ENCODE results near the gene DGKI. TPM values are rescaled to one million over a fixed set of nuclear protein-coding genes. Genes with fewer than 3 reads are reported as not detected.

The DGKI gene
- total and polyA plus RNA-seq, 12 donors, result 0.12 to 4.6 (median 1.1) TPM

- Histone ChIP-seq H3K36me3 (replicated peaks in 1 of 2) (no peaks in the 10 kb centered on the region), H3K4me1 (replicated peaks in 1 of 2) (no peaks in the 10 kb centered on the region), H3K4me3 (no peak overlapping the region), H3K27me3 (no peaks in the 10 kb centered on the region), H3K27ac (no peak overlapping the region), H3K9me3 (replicated peaks in 1 of 3) (no peaks in the 10 kb centered on the region)
- DNase-seq, result no peak
- 64 to 69% (median 68%) methylated on average over 7 of the region's 7 CpGs for WGBS, 4 donors
- TF ChIP-seq CTCF (IDR thresholded peaks at IDR 0.05), result no peak
- no peak for TF ChIP-seq POLR2A (IDR thresholded peaks at IDR 0.05)
- intact Hi-C loops (cut with DNase I), result no loop called here
These were observed 150.8 kb downstream of the DGKI start for GRCh38 chr7:137695942-137696341.

GRCh38 chr7:137695494-137695893, 151.3 kb downstream of the DGKI start:
- intact Hi-C loops (cut with DNase I), result no loop called here
- no peaks in the 10 kb centered on the region for H3K4me1 ChIP-seq (replicated peaks in 1 of 2)
- H3K9me3 ChIP-seq (replicated peaks in 1 of 3), result no peaks in the 10 kb centered on the region
- no peaks in the 10 kb centered on the region for H3K36me3 ChIP-seq (replicated peaks in 1 of 2)
- no peaks in the 10 kb centered on the region for H3K27me3 ChIP-seq
- 79 to 87% (median 86%) methylated on average over 3 of the region's 3 CpGs for WGBS, 4 donors
- TF ChIP-seq CTCF (IDR thresholded peaks at IDR 0.05) (no peak), POLR2A (IDR thresholded peaks at IDR 0.05) (no peak)
- DNase-seq, result no peak
- H3K4me3 ChIP-seq, result no peak overlapping the region
- no peak overlapping the region for H3K27ac ChIP-seq

GRCh38 chr7:137694405-137694804, 152.4 kb downstream of the DGKI start:
- Histone ChIP-seq H3K36me3 (replicated peaks in 1 of 2) (no peaks in the 10 kb centered on the region), H3K9me3 (replicated peaks in 1 of 3) (no peaks in the 10 kb centered on the region), H3K4me1 (replicated peaks in 1 of 2) (no peaks in the 10 kb centered on the region), H3K27ac (no peak overlapping the region), H3K4me3 (no peak overlapping the region), H3K27me3 (no peaks in the 10 kb centered on the region)
- 51 to 66% (median 64%) methylated on average over 2 of the region's 2 CpGs for WGBS, 4 donors
- TF ChIP-seq CTCF (IDR thresholded peaks at IDR 0.05), result no peak
- TF ChIP-seq POLR2A (IDR thresholded peaks at IDR 0.05), result no peak
- DNase-seq, result no peak
- intact Hi-C loops (cut with DNase I), result no loop called here

- TF ChIP-seq POLR2A (IDR thresholded peaks at IDR 0.05) (no peak), CTCF (IDR thresholded peaks at IDR 0.05) (no peak)
- H3K9me3 ChIP-seq (replicated peaks in 1 of 3), result no peaks in the 10 kb centered on the region
- DNase-seq, result no peak
- H3K27ac ChIP-seq, result no peak overlapping the region
- no peak overlapping the region for H3K4me3 ChIP-seq
- WGBS, 4 donors, result 73 to 81% (median 79%) methylated on average over 4 of the region's 4 CpGs
- H3K4me1 ChIP-seq (replicated peaks in 1 of 2), result no peaks in the 10 kb centered on the region
- no peaks in the 10 kb centered on the region for H3K27me3 ChIP-seq
- H3K36me3 ChIP-seq (replicated peaks in 1 of 2), result no peaks in the 10 kb centered on the region
- intact Hi-C loops (cut with DNase I), result no loop called here
These were observed 154.4 kb downstream of the DGKI start for GRCh38 chr7:137692399-137692798.
